Activated naive CD4-positive, alpha-beta T cell treated with anti-CD3 and anti-CD28 coated beads, Interleukin-2, amount 50 U/mL, for 16 hours (primary cell): Measurements from ENCODE around the gene ENC1.

ENCODE experiments used
- DNase-seq: peaks from one replicate; pipeline ENCODE4 v3.0.0-alpha.2; 2020

Gene ENC1

GRCh38 chr5:74630453-74631066 lies 10.0 kb downstream of the ENC1 start:
- DNase-seq, result no peak

GRCh38 chr5:74629326-74629725 lies 11.2 kb downstream of the ENC1 start:
- DNase-seq, result no peak

- no peak for DNase-seq
Observed at GRCh38 chr5:74628359-74628758, 12.2 kb downstream of the ENC1 start.

GRCh38 chr5:74627646-74628279 lies 12.8 kb downstream of the ENC1 start:
- DNase-seq, result no peak

- no peak for DNase-seq
Observed at GRCh38 chr5:74626386-74627222, 13.9 kb downstream of the ENC1 start.

GRCh38 chr5:74625742-74626241 lies 14.7 kb downstream of the ENC1 start:
- no peak for DNase-seq

GRCh38 chr5:74624931-74625505 lies 15.5 kb downstream of the ENC1 start:
- no peak for DNase-seq

GRCh38 chr5:74624501-74624900 lies 16.0 kb downstream of the ENC1 start:
- no peak for DNase-seq

- no peak for DNase-seq
Observed at GRCh38 chr5:74623748-74624408, 16.6 kb downstream of the ENC1 start.

- DNase-seq, result no peak
Observed at GRCh38 chr5:74623006-74623611, 17.4 kb downstream of the ENC1 start.

GRCh38 chr5:74622122-74622521 lies 18.4 kb downstream of the ENC1 start:
- no peak for DNase-seq

GRCh38 chr5:74621492-74621891 lies 19.0 kb downstream of the ENC1 start:
- no peak for DNase-seq

GRCh38 chr5:74619308-74619707 lies 21.2 kb downstream of the ENC1 start:
- DNase-seq, result no peak

- no peak for DNase-seq
Observed at GRCh38 chr5:74618106-74618505, 22.4 kb downstream of the ENC1 start.

GRCh38 chr5:74617202-74617601 lies 23.3 kb downstream of the ENC1 start:
- DNase-seq, result no peak

GRCh38 chr5:74616236-74617146 lies 24.0 kb downstream of the ENC1 start:
- no peak for DNase-seq

- DNase-seq, result no peak
Observed at GRCh38 chr5:74613283-74613682, 27.2 kb downstream of the ENC1 start.

GRCh38 chr5:74612045-74612444 lies 28.5 kb downstream of the ENC1 start:
- DNase-seq, result no peak

- DNase-seq, result no peak
Observed at GRCh38 chr5:74608736-74609601, 31.6 kb downstream of the ENC1 start.

GRCh38 chr5:74605759-74606158 lies 34.8 kb downstream of the ENC1 start:
- DNase-seq, result no peak
